NCI-H2196 treated with DMSO at 0.1 percent for 48 hours (cell line): ENCODE data around the gene SASH1.

Experiments
- DNase-seq: peaks from one replicate; lab custom pipeline; 2025; ENCODE audit not compliant: unreplicated experiment; lab: John Stamatoyannopoulos, UW

SASH1 gene

DNA sequence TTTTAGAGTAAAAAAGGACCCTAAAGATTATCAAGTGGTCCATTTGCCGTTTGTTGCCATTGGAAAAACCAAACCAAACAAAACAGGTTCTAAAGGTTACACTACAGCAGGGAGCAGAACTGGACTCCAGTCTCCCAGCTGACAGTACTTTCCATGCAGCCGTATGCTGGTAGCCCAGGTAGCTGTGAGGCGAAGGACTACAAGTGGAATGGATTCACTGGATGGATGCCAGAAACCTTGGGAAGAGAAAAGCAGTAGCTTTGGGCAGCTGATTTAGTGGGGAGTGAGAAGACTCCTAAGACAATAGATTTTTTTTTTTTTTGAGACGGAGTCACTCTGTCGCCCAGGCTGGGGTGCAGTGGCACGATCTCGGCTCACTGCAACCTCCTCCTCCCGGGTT, 88.3 kb downstream of the SASH1 start:
- no peak for DNase-seq

DNA sequence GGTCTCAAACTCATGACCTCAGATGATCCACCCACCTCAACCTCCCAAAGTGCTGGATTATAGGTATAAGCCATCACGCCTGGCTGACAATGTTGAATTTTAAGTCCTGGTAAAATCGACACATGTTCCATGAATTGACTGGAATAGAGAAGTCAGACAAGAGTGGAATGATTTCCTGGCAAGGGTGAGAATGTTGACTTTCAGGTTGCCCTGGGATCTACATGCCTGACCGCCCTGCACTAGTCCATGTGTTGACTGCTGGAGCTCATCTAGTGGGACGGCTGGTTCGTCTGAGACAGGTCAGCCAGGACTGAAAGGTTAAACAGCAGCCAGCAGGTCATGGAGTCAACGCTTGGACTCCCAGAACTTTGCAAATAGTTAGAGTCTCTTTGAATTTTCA, 88.8 kb downstream of the SASH1 start:
- no peak for DNase-seq

DNA sequence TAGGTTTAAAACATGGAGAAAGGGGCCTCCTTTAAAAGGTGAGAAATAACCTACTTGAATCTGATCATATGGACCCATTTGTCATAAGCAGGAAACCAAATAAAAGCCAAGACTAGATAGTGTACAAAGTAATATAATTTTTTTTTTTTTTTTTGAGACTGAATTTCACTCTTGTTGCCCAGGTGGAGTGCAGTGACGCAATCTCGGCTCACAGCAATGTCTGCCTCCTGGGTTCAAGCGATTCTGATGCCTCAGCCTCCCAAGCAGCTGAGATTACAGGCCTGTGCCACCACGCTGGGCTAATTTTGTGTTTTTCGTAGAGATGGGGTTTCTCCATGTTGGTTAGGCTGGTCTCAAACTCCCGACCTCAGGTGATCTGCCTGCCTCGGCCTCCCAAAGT, 89.2 kb downstream of the SASH1 start:
- no peak for DNase-seq

DNA sequence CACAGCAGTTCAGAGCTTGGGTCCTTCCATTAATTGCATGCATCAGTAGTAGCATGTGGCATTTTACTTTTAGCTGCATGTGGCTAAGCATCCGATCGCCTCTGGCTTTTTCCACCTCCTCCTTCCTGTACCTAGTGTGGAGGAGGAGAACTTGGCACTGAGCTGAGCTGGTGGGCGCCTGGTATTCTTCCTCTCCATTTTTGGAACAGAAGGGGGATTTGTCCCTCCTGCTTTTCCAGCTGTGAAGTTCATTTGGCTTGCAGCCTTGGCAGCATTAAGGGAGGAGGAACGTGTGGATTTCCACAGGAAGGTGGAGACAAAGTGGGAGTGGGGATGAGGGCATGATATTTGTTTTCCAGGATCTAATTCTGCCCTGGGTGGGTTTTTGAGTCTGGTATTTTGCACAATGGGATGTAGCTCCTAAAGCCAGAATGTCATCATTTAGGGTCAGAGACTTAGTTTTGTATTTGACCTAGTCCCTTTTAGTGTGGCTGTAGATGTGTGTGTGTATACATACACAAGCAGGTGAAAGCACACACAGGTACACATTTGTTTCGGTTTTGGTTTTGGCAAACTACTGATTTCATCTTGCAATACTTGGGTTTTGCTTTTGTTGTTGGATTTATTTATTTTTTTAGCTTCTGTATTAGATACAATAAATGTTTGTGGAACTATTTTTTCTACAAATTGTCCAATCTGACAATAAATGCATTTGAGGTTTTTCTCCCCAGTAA, 90.0 kb downstream of the SASH1 start:
- no peak for DNase-seq

DNA sequence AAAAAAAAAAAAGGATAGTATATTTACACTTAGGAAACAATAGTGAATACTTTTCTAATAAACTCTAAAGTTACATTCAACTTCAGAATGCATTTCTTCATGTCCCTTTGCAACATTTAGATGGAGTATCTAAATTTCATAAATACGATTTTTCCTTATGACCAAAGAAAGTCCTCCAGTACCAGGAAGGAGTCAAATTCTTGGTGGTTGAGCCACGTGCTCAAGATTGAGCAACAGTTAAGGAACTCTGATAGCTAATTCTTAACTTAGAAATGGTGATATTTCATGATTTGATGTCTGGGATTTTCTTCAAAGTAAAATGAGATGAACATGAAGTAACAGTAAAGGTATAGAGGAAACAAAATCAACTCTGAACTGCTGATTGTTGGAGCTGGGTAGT, 92.7 kb downstream of the SASH1 start:
- DNase-seq = no peak

DNA sequence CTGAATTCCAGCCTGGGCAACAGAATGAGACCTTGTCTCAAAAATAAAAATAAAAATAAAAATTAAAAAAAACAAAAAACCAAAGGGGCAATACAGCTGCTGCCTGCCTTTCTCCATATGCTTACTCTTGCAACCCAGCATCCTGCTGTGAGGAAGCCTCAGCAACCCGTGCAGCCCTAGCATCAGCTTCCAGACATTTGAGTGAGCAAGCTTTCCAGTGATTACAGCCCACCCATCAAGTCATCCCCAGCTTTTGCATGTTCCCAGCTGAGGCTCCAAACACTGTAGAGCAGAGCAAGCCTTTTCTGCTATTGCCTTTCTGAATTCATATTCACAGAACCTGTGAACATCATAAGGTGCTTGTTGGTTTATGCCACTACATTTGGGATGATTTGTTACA, 93.8 kb downstream of the SASH1 start:
- no peak for DNase-seq

DNA sequence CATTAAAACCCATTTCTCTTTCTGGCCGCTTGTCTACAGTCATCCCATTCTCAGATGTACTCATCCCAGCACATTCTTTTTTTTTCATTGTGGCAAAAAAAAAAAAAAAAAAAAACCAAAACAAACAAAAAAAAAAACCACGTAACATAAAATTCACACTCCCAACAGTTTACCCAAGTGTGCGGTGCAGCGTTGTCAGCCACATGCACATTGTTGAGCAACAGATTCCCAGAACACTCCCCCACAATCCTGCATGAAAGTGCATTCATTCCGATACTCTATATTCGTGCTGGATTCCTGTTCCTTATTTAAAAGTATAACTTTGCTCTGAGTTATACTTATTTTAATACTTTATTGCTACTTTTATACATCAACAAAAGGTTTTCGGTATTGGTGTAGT, 96.0 kb downstream of the SASH1 start:
- no peak for DNase-seq

DNA sequence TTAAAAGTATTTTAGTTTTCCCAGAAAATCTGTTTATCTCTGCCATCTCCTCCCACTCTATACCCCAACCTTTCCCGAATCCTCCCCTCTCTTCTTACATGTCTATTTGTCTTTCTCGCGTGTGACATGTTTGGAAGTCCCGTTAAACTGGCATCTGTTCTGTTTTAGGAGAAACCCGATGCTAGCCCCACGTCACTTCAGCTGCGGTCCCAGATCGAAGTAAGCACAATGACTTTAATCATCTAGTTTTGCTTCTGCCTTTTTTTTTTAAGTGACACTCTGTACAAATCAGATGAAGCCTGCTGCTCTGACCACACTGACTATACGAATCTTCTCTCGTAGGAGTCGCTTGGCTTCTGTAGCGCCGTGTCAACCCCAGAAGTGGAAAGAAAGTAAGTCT, 97.4 kb downstream of the SASH1 start:
- no peak for DNase-seq

DNA sequence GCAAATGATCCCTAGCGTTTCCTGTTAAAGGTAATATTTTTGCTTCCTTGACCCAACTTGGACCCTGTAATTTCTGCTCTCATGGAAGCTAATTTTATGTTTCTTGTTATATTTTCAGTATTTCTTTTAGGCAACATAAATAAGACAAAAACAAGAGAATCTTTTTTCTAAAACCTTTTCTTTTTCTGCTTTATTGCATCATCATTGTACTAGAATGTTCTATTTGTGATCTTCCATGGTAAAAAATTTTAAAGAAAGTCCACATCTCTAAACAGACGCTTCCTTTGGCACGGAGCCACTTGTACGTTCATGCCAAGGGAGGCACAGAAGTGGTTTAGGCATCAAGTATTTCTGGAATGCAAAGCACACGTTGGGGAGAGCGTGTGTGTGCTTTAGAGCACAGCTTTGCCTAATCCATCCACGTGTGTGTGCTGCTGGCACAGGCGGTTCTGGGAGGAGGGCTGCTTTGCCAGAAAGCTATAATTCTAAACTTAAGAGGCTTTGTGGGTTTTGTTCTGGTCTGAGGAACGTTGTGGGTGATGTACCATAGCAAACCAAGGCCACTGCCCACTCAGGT, 98.3 kb downstream of the SASH1 start:
- DNase-seq = no peak

DNA sequence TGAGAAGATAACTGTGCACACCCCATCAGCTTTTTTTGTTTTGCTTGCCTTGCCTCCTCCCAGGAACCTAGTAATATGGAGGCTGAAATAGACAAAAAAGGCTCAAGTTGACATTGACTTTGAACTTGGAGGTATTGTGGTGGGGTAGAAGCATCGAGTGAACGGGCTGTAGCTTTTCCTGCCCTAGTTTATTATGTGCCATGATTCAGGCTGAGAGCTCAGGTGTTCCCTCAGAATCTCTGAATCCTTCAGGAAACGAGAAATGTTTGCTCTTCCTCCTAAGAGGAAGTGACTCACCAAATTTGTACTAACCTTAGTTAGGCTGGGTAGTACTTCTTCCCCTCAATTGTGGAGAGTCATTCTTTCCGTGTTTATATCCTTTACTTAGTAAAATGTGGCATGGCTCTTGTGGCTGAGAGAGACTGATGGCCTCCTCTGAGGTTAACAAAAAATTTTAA, 98.8 kb downstream of the SASH1 start:
- no peak for DNase-seq

DNA sequence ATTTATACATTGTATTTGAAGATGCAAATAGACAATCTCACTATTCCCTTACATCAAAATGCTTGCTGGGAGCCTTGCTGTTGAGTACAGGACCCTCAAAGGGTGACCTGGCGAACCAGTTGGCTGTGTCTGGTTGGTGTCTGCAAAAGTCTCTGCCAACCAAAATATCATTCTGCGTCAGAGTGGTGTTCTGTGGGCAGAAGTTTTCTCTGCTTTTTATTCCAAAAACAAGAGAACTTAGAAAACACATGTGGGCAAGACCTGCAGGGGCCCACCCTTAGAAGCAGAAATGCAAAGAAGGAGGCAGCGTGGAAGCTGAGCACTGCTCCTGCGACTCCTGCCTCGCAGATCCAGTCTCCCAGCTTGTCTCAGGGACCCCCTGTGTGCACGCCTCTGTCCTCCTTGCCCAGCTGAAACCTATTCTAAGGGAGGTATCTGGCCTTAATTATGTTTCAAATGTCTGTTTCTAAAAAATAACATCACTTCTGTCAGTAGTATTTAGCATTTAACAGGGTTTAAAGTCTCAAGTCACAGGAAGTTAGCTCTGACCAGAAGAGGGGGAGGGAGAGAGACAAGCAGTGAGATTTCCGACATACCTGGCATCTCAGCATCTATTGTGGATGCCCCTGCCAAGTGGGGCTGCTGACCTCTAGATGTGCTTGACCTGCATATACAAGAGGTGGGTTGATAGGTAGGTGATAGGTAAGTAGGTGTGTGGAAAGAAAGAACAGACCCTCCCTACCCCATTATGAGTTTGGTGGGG, 101.3 kb downstream of the SASH1 start:
- no peak for DNase-seq

DNA sequence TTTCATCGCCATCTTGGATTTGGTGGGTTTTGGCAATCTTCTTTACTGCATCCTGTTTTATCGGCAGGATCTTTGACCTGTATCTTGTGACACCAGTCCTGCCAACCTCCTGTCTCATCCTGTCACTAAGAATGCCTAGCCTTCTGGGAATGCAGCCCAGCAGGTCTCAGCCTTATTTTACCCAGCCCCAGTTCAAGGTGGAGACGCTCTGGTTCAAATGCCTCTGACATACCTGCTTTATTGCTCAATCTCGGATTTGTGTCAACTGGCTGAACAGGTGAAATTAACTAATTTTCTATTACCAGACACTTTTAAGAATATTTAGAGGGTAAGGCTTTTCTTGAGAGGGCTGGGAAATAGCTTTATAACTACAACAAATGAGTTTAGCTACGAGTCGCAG, 102.5 kb downstream of the SASH1 start:
- no peak for DNase-seq

DNA sequence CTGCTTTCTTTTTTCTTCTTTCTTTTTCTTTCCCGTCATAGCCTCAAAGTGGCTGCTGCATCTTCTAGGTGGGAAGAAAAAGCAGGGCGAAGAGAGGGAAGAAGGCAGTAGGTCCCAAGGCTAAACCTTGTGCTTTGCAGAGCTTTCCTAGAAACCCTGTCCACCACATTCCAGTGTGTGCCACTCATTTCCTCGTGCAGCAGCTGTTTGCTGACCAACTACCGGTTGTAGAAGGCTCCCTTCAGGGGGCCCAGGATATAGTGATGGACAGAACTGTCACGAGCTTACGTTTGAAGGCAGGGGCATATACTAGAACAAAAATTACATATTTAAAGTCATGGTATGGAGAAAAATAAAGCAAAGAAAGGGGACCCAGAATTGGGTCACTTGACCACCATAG, 103.0 kb downstream of the SASH1 start:
- no peak for DNase-seq

DNA sequence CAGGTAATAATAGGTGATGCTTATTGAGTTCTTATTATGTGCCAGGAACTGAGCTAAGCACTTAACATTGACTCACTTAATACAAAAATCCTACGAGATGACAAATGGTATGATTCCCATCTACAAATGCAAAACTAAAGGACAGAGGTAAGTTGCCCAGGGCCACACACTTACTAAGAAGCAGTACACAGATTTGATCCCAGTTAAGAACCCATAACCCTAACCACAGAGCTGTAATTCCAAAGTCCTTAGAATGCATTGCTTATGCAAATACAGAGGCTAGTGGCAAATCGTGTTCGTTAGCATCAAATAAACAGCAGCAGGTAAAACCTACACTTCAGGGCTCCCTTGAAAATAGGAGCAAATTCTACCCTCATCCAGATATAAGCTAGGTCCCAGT, 104.0 kb downstream of the SASH1 start:
- no peak for DNase-seq

DNA sequence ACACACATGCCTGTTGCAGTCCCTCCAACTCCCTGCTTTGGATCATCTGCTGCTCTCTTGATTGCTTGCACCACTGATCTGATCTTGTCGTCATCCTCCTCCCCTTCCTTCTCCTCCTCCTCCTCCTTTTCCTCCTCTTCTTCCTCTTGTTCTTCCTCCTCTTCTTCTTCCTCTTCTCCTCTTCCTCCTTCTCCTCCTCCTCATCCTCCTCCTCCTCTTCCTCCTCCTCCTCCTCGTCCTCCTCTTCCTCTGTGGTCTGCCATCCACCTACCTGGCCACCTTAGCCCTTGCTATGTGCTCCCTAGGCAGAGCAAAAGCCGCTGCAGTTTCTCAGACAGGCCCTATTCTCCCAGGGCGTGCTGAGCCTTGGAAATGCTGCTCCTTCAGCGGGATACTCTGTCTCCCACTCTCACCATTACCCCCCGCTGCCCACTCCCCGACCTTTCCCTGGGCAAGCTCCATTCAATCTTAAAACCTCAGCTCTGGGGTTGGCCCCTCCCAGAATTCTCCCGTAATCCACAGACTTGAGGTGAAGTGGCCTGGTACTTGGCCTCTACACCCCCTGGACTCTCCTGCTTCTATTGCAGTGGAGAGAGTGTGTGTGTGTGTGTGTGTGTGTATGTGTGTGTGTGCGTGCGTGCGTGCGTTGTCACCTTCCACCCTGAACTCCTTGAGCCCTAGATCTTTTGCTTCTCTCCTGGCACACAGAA, 105.0 kb downstream of the SASH1 start:
- no peak for DNase-seq

DNA sequence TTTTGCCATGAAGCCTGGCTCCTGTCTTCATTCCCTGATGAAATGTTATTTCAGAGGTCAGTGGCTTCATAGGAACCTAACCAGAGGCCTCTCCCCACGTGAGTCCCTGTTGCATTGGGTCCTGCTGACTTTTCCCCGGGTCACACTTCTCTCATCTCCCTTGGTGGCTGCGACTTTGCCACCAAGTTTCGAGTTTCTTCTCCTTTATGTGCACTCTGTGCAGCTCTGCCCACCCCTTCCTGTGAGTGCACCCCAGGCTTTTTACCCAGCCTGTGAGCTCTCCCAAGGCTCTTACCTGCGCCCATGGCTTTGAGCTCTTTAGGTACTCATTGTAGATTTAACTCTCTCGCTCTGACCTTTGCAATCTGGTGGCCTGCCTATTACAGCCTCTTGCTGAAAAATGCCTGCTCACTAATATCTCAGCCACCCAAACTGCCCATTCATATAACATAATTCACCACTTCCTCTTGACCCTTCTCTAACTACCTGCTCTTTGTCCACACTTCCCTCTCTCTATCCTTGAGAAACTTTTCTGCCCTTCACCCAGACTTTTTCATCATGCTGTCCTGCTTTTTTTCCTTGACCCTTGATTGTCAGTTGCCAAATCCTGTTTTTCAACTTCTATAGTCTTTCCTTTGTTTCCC, 105.9 kb downstream of the SASH1 start:
- DNase-seq = no peak

DNA sequence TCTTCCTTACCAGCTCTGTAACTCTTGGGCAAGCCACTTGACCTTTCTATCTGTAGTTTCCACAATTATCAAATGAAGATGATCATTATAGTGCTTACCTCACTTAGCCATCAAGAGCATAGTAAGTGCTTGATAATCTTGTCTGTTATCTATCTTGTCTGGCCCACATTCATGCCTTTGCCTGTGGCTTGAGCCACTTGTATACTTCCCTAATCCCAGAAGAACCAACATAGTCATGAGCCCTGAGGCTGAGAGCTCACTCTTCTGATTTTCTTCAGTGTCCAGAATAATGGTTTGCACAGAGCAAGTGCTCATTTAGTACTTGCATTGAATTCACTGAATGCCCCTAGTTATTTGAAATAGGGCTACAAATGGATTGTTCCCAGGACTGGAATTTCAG, 108.2 kb downstream of the SASH1 start:
- no peak for DNase-seq

DNA sequence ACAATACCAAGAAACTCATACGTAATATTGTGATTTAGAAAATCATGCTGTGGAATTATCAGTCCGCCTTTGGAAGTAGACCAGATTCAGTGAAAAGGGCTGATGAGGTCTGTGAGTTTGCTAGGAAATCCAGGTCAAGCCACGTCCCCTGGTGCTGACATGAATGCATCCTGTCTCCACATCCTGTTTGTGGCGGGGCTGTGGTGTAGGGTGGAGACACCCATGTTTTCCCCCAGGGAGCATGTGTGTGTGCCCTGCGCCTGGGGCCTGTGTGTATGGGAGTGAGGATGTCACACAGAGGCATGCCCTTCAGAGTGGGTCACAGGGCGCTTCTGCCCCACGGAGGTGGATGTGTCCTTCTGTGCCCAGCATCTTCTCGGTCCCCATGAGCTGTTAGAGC, 109.1 kb downstream of the SASH1 start:
- DNase-seq = no peak

DNA sequence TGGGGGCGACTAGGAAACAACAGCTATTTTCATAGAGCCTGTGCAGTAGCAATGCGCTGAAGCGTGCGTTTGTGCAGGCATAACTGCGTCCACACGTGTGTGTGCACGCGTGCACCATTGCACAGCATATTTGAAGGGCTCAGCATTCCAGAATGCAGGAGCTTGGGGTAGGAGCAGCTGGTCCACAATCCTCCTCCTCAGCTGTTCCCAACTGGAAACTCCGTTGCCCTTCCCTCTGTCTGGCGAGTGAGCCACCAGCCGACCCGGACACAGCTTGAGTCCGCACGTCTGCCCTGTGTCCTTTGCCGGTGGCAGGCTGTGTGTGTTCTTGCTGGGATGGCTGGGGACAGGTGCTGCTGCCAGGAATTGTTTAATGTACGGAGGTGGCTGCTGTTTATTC, 110.2 kb downstream of the SASH1 start:
- DNase-seq = no peak

DNA sequence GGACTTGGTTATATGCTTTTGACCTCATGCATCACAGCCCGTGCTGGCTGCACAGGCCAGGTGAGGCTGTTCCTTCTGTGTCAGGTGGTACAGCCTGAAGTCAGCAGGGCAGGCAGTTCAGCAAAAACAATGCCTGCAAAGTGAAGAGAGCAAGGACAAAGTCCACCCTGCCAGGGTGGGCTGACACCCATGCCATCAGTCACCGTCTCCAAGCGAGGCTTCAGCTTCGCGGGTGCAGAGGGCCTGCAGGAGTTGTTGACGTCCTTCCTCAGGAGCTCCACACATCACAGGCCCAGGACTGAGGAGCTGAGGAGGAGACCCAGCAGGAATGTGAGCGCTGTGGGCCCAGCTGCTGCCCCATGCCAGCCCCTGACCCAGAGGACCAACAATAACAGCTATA, 111.3 kb downstream of the SASH1 start:
- DNase-seq = no peak

DNA sequence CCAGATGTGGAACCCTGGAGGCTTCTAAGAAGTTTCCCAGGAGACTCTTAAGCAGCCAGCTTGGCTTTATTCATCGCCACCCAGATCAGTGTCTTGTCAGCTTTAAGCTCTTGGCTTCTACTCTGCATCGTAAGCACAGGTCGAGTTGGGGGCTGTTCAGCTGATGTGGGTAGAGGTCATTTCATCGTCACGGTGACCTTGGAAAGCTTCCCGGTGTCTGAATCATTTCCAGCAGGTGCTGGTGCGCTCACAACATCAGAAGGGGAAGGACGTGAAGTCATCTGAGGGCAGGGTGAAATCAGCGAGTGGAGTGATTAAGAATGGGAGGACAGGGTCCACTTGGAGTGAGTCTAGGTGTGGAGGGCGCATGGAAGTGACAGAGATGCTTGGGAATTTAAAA, 112.6 kb downstream of the SASH1 start:
- DNase-seq = no peak
